ENCODE data around the gene ACKR2. TPM values are rescaled to one million over a fixed set of nuclear protein-coding genes. Genes with fewer than 3 reads are reported as not detected.
A peak's percentile ranks its signal among the peaks of the same experiment; 100 is the strongest.

Gene ACKR2
- total RNA-seq, 6 experiments from 2014 or later = 17.0 to 36.1 (median 23.0) TPM

DNA sequence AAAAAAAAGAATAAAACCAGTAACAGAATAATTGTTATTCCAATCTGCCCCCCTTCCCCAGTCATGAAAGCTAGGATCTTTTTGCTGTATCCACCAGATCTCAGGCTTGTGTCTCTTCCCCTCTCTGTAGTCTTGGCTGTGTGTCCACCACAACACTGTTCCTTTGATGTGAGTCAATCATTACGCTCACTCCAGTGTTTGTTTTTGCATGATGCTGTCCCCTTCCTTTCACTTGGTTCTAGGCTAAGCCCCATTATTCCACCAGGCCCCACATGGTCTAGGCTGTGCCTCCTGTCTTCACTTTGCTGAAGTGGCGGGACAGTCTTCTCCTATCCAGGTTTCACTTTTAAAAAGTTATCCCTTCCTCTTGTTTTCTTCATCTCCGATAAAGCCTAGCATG is 13.6 kb downstream of the ACKR2 start:
- DNase-seq = no peak
- Histone ChIP-seq H3K27me3 (no peaks in the 10 kb centered on the region), H3K9me3 (no peaks in the 10 kb centered on the region), H3K4me1 (peaks cover 0 to 39% (median 14%) of the 10 kb centered on the region in 4 donors), H3K4me3 (no peak overlapping the region), H3K27ac (no peak overlapping the region), H3K36me3 (no peaks in the 10 kb centered on the region)
- WGBS (ENCODE audit: insufficient coverage, low coverage, low lambda C conversion rate, missing lambda C conversion rate) = 63% methylated on average over 3 of the region's 3 CpGs
- intact Hi-C loops (cut with DNase I) = no loop called here
- peak in 1 of 4 donors; percentile 42 for ATAC-seq
- TF ChIP-seq, protein P1, sequence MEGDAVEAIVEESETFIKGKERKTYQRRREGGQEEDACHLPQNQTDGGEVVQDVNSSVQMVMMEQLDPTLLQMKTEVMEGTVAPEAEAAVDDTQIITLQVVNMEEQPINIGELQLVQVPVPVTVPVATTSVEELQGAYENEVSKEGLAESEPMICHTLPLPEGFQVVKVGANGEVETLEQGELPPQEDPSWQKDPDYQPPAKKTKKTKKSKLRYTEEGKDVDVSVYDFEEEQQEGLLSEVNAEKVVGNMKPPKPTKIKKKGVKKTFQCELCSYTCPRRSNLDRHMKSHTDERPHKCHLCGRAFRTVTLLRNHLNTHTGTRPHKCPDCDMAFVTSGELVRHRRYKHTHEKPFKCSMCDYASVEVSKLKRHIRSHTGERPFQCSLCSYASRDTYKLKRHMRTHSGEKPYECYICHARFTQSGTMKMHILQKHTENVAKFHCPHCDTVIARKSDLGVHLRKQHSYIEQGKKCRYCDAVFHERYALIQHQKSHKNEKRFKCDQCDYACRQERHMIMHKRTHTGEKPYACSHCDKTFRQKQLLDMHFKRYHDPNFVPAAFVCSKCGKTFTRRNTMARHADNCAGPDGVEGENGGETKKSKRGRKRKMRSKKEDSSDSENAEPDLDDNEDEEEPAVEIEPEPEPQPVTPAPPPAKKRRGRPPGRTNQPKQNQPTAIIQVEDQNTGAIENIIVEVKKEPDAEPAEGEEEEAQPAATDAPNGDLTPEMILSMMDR (IDR thresholded peaks at IDR 0.05) = no peak
- TF ChIP-seq POLR2A (IDR thresholded peaks at IDR 0.05) = no peak

DNA sequence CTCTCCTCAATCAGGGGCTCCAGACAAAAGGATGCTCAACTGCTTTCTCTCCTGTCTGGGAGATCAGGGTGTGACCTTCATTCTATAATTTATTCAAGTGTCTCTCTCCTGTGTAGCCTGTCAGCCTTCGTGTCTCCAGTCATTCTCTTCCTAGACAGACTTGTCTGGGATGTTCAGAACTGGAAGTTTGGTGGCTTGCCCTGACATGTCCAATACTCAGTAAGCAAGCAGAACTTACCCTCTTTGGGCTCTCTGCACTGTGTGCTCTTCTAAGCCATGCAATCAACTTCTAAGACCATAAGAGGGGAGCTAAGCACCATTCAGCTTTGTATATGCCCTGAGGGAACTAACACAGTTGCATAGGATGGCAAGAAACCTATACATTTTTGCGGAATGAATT is 14.1 kb downstream of the ACKR2 start:
- ATAC-seq (no peak), DNase-seq (no peak)
- 61% methylated on average over 2 of the region's 2 CpGs for WGBS (ENCODE audit: insufficient coverage, low coverage, low lambda C conversion rate, missing lambda C conversion rate)
- peaks cover 0 to 44% (median 16%) of the 10 kb centered on the region in 4 donors for H3K4me1 ChIP-seq
- intact Hi-C loops (cut with DNase I) = no loop called here
- no peak overlapping the region for H3K27ac ChIP-seq
- H3K4me3 ChIP-seq = no peak overlapping the region
- no peaks in the 10 kb centered on the region for H3K9me3 ChIP-seq
- H3K36me3 ChIP-seq = no peaks in the 10 kb centered on the region
- TF ChIP-seq POLR2A (IDR thresholded peaks at IDR 0.05) = no peak
- TF ChIP-seq, protein P1 (IDR thresholded peaks at IDR 0.05) = no peak
- H3K27me3 ChIP-seq = no peaks in the 10 kb centered on the region

DNA sequence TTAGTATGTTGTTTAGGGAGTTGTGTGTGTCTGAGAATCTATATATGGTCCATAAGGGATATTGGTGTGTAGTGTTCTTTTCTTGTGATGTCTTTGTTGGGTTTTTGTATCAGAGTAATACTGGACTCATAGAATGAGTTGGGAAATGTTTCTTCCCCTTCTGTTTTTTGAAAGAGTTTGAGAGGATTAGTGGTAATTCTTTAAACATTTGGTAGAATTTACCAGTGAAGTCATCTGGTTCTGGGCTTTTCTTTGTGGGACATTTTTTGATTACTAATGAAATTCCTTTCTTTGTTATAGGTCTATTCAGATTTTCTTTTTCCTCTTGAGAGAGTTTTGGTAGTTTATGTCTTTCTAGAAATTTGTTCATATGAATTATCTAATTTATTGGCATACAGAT is 16.9 kb downstream of the ACKR2 start:
- Histone ChIP-seq H3K27ac (peak overlapping the region in 1 of 3 donors; percentile 32), H3K27me3 (no peaks in the 10 kb centered on the region), H3K9me3 (no peaks in the 10 kb centered on the region), H3K4me1 (peaks cover 0 to 52% (median 22%) of the 10 kb centered on the region in 4 donors), H3K4me3 (no peak overlapping the region), H3K36me3 (no peaks in the 10 kb centered on the region)
- no peak for DNase-seq
- ATAC-seq = no peak
- TF ChIP-seq, protein P1 (IDR thresholded peaks at IDR 0.05) = no peak
- no peak for TF ChIP-seq POLR2A (IDR thresholded peaks at IDR 0.05)
- intact Hi-C loops (cut with DNase I) = no loop called here

DNA sequence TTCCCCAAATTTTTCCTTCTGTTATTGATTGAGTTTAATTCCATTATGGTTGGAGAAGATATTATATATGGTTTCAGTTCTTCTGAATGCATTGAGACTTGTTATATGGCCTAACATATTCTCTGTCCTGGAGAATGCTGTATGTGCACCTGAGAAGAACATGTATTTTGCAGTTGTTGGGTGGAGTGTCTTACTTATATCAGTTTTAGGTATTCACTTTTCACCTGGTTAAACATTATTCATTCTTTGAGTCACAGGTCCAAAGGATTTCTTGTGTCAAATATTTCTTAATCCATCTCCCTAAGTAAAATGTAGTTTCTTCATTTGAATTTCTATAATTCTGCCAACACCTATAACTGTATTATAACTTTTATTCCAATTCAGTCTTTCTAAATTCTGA is 17.8 kb downstream of the ACKR2 start:
- Histone ChIP-seq H3K36me3 (no peaks in the 10 kb centered on the region), H3K27ac (peak overlapping the region; percentile 7 to 55 (median 39)), H3K4me3 (no peak overlapping the region), H3K9me3 (no peaks in the 10 kb centered on the region), H3K4me1 (peaks cover 0 to 60% (median 25%) of the 10 kb centered on the region in 4 donors), H3K27me3 (no peaks in the 10 kb centered on the region)
- intact Hi-C loops (cut with DNase I) = no loop called here
- TF ChIP-seq, protein P1 (IDR thresholded peaks at IDR 0.05) = no peak
- DNase-seq = no peak
- no peak for ATAC-seq

DNA sequence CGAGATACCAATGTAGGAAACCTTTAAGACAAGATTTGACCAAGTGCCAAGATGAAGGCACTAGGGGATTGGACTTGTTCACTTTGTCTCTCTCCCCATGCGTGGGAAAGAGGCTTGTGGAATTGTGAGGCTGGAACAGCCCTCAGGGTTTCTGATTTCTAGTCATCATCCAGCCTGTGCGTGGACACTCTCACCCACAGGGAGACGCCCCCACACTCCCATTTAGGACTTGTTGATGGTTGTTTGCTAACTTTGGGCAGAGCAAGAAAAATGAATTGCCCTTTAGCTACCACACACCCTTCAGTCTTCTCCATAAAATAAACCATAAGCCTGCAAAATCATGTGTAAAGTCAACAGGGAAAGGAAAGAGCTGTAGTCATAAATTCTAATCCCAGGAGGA is 18.4 kb downstream of the ACKR2 start:
- no peak overlapping the region for H3K4me3 ChIP-seq
- ATAC-seq (no peak), DNase-seq (no peak)
- no peaks in the 10 kb centered on the region for H3K27me3 ChIP-seq
- H3K27ac ChIP-seq = peak overlapping the region; percentile 7 to 55 (median 39)
- no peaks in the 10 kb centered on the region for H3K36me3 ChIP-seq
- intact Hi-C loops (cut with DNase I) = no loop called here
- WGBS (ENCODE audit: insufficient coverage, low coverage, low lambda C conversion rate, missing lambda C conversion rate) = 47% methylated on average over 4 of the region's 4 CpGs
- no peak for TF ChIP-seq POLR2A (IDR thresholded peaks at IDR 0.05)
- TF ChIP-seq, protein P1 (IDR thresholded peaks at IDR 0.05) = no peak
- no peaks in the 10 kb centered on the region for H3K9me3 ChIP-seq
- peaks cover 0 to 66% (median 26%) of the 10 kb centered on the region in 4 donors for H3K4me1 ChIP-seq
